ENCODE results near the gene GGN.

DNA sequence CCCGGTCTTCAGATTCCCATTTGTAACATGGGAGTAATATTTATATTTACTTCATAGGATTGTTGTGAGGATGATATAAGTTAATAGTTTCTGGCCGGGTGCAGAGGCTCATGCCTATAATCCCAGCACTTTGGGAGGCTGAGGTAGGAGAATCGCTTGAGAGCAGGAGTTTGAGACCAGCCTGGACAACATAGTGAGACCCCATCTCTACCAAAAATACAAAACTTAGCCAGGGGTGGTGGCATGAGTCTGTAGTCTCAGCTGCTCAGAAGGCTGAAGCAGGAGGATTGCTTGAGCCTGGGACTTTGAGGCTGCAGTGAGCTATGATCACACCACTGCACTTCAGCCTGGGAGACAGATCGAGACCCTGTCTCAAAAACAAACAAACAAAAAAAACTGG lies 41.0 kb downstream of the GGN start:
- no peak for TF ChIP-seq POLR2A (IDR thresholded peaks at IDR 0.05; ENCODE audit: low read length)
- TF ChIP-seq GATA1 (IDR thresholded peaks at IDR 0.05; ENCODE audit: low read depth, low read length): no peak

Data from erythroblast (primary cell).